Liver (tissue), 9 donors: ENCODE results near the gene ZCCHC8. TPM values are rescaled to one million over a fixed set of nuclear protein-coding genes. Genes with fewer than 3 reads are reported as not detected.
A peak's percentile ranks its signal among the peaks of the same experiment; 100 is the strongest.
"Not testable (repeated sequence)": the region's sequence is repeated elsewhere in the genome, so short reads cannot be mapped to it uniquely, and the experiment has no call there.

Experiments
- DNase-seq: peaks from one replicate; pipeline ENCODE4 v3.0.0-alpha.2; 2017; ENCODE audit warnings: low spot score
- H3K27ac ChIP-seq, 2 donors: one replicate each; pipeline ENCODE4 v1.7.0; 2013; ENCODE audit warnings: inconsistent platforms in 2 of 2, low read length in 2 of 2, control low read depth in 1 of 2, low read depth in 1 of 2, mild to moderate bottlenecking in 1 of 2
- H3K27me3 ChIP-seq, 4 donors: one replicate each; pipeline versions ENCODE4 v1.6.1 to v1.7.0; 2013; ENCODE audit warnings: low read length in 3 of 4, inconsistent platforms in 1 of 4, mild to moderate bottlenecking in 1 of 4, moderate library complexity in 1 of 4; ENCODE audit not compliant: control insufficient read depth in 4 of 4, insufficient read depth in 4 of 4
- H3K36me3 ChIP-seq, 4 donors: one replicate each; pipeline versions ENCODE4 v1.6.1 to v1.7.0; 2013; ENCODE audit warnings: low read length in 3 of 4, mild to moderate bottlenecking in 3 of 4, low read depth in 1 of 4, moderate library complexity in 1 of 4; ENCODE audit not compliant: control insufficient read depth in 4 of 4, insufficient read depth in 3 of 4
- H3K4me1 ChIP-seq, 4 donors: one replicate each; pipeline versions ENCODE4 v1.6.1 to v1.7.0; 2013; ENCODE audit warnings: low read length in 3 of 4, mild to moderate bottlenecking in 3 of 4, moderate library complexity in 1 of 4; ENCODE audit not compliant: control insufficient read depth in 4 of 4, insufficient read depth in 4 of 4
- H3K4me3 ChIP-seq, 3 donors: one replicate each; pipeline versions ENCODE4 v1.6.1 to v1.7.0; 2013; ENCODE audit warnings: low read length in 3 of 3, control low read depth in 1 of 3, low read depth in 1 of 3, mild to moderate bottlenecking in 1 of 3
- H3K9ac ChIP-seq, 2 donors: one replicate each; pipeline ENCODE4 v1.7.0; 2013; ENCODE audit warnings: low read length in 2 of 2, mild to moderate bottlenecking in 2 of 2, moderate library complexity in 2 of 2, control low read depth in 1 of 2, low read depth in 1 of 2
- H3K9me3 ChIP-seq, 4 donors: one replicate each; pipeline versions ENCODE4 v1.6.1 to v1.7.0; 2013; ENCODE audit warnings: low read length in 3 of 4; ENCODE audit not compliant: control insufficient read depth in 4 of 4
- EGR1 ChIP-seq, 2 donors: IDR thresholded peaks; 2 replicates each; pipeline ENCODE4 v1.6.1; 2016 to 2018; ENCODE audit warnings: antibody characterized with exemption in 2 of 2, low read depth in 2 of 2
- FOXA1 ChIP-seq: IDR thresholded peaks from 2 replicates; pipeline ENCODE4 v1.6.1; 2016; ENCODE audit warnings: antibody characterized with exemption
- FOXA2 ChIP-seq: IDR thresholded peaks from 2 replicates; pipeline ENCODE4 v1.6.1; 2016; ENCODE audit warnings: antibody characterized with exemption
- HNF4A ChIP-seq, 2 donors: conservative IDR thresholded peaks; 2 replicates each; pipeline ENCODE4 v1.6.1; 2016; ENCODE audit warnings: antibody characterized with exemption in 2 of 2, mild to moderate bottlenecking in 2 of 2
- HNF4G ChIP-seq: IDR thresholded peaks from 2 replicates; pipeline ENCODE4 v1.6.1; 2016; ENCODE audit warnings: antibody characterized with exemption
- JUND ChIP-seq, 2 donors: IDR thresholded peaks; 2 replicates each; pipeline ENCODE4 v1.6.1; 2016; ENCODE audit warnings: antibody characterized with exemption in 2 of 2
- MAX ChIP-seq: IDR thresholded peaks from 2 replicates; pipeline ENCODE4 v1.6.1; 2016; ENCODE audit warnings: antibody characterized with exemption
- NR2F2 ChIP-seq: IDR thresholded peaks from 2 replicates; pipeline ENCODE4 v1.6.1; 2016; ENCODE audit warnings: antibody characterized with exemption
- RAD21 ChIP-seq, 2 donors: IDR thresholded peaks; 2 replicates each; pipeline ENCODE4 v1.6.1; 2016; ENCODE audit warnings: antibody characterized with exemption in 2 of 2, mild to moderate bottlenecking in 2 of 2
- RXRA ChIP-seq, 2 donors: IDR thresholded peaks; 2 replicates each; pipeline ENCODE4 v1.6.1; 2017 to 2018; ENCODE audit warnings: antibody characterized with exemption in 2 of 2, mild to moderate bottlenecking in 1 of 2
- SP1 ChIP-seq: IDR thresholded peaks from 2 replicates; pipeline ENCODE4 v1.6.1; 2018; ENCODE audit warnings: antibody characterized with exemption, mild to moderate bottlenecking
- TAF1 ChIP-seq: conservative IDR thresholded peaks from 2 replicates; pipeline ENCODE4 v1.6.1; 2016; ENCODE audit warnings: antibody characterized with exemption, mild to moderate bottlenecking
- YY1 ChIP-seq: IDR thresholded peaks from 2 replicates; pipeline ENCODE4 v1.6.1; 2016; ENCODE audit warnings: antibody characterized with exemption, mild to moderate bottlenecking
- ZBTB33 ChIP-seq: IDR thresholded peaks from 2 replicates; pipeline ENCODE4 v1.6.1; 2016; ENCODE audit warnings: antibody characterized with exemption
- WGBS: extraction: QIAGEN DNeasy Blood & Tissue Kit; methylation state at CpG from one replicate; pipeline ENCODE4 v1.1.7; 2013; 5-methylcytosine and 5-hydroxymethylcytosine counted together
- polyA plus RNA-seq, 2 donors: library from polyadenylated mRNA; stranded (reverse) in 1 of 2; unstranded in 1 of 2; fragments of 200-250 nt in 1 of 2; fragments of >200 nt in 1 of 2; fragmentation: Nextera tagmentation in 1 of 2; extraction: Ambion mirVana in 1 of 2; gene quantifications; one replicate each; pipeline versions ENCODE4 v1.2.1 to v1.2.3, GENCODE V29; 2013 to 2015
- total RNA-seq, 2 donors: library from RNA; depleted of rRNA; stranded (reverse); fragments of >200 nt; gene quantifications; one replicate each; pipeline ENCODE4 v1.2.3, GENCODE V29; 2014
- TF ChIP-seq, protein P1 (sequence below): IDR thresholded peaks from 2 replicates; pipeline ENCODE4 v1.6.1; 2016; ENCODE audit warnings: antibody characterized with exemption, mild to moderate bottlenecking
- TF ChIP-seq, protein P2 (sequence below): IDR thresholded peaks from 2 replicates; pipeline ENCODE4 v1.6.1; 2016; ENCODE audit warnings: antibody characterized with exemption
- donor health status: healthy.
- donor health status: healthy.
- donor health status: healthy.
- donor health status: healthy.
- donor health status: healthy.

The ZCCHC8 gene
- total and polyA plus RNA-seq, 4 donors: 5.2 to 20.5 (median 12.9) TPM

DNA sequence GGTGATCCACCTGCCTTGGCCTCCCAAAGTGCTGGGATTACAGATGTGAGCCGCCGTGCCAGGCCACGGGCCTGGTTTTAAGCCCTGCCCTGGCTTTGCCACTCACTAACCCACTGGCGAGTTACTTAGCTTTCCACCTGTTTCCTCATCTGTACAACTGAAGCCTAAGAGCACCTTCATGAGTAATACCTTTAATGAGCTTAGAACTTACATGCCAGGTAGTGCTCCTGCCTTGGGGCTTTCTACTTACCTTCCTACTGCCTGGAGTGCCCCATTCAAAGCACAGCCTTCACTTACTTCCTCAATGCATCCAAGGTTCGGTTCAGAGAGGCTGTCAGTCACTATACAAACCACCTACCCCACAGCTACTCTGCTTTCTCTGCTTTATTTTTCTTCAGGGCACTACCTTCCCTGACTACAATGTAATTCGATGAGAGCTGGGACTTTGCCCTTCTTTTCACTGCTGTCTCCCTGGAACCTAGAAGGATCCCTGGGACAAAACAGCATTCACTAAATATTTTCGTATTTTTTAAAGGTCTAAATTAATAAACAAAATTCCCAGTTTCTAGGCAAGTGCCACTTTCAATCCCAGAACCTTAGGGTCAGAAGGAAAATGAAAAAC is 13.8 kb downstream of the ZCCHC8 start:
- 74% methylated on average over 7 of the region's 7 CpGs for WGBS
- no peak overlapping the region for H3K4me3 ChIP-seq
- DNase-seq: no peak
- H3K9me3 ChIP-seq: no peaks in the 10 kb centered on the region
- H3K27ac ChIP-seq: peak overlapping the region in 1 of 2 donors; percentile 11
- no peak overlapping the region for H3K9ac ChIP-seq
- peaks cover 10 to 31% (median 23%) of the 10 kb centered on the region in 4 donors for H3K36me3 ChIP-seq
- H3K4me1 ChIP-seq: peaks cover 6 to 39% (median 29%) of the 10 kb centered on the region in 4 donors
- TF ChIP-seq ZBTB33: no peak
- TF ChIP-seq MAX: no peak
- TF ChIP-seq HNF4A (conservative IDR thresholded peaks at IDR 0.05): peak; percentile 29 to 44
- no peaks in the 10 kb centered on the region for H3K27me3 ChIP-seq

DNA sequence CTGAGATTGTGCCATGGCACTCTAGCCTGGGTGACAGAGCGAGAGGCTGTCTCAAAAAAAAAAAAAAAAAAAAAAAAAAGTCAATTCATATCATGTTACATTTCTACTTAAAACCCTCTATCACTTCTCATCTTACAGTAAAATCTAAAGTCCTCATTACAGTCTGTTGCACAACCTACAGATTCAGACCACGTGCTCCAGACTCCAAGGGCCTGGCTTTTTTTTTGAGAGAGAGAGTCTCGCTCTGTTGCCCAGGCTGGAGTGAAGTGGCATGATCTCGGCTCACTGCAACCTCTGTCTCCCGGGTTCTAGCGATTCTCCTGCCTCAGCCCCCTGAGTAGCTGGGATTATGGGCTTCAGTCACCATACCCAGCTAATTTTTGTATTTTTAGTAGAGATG is 14.4 kb downstream of the ZCCHC8 start:
- H3K9ac ChIP-seq, DNase-seq, H3K4me3 ChIP-seq, H3K9me3 ChIP-seq, H3K27me3 ChIP-seq: not testable (repeated sequence)
- Histone ChIP-seq H3K4me1 (peaks cover 6 to 39% (median 29%) of the 10 kb centered on the region in 4 donors), H3K36me3 (peaks cover 11 to 32% (median 26%) of the 10 kb centered on the region in 4 donors), H3K27ac (peak overlapping the region in 1 of 2 donors; percentile 11)
- TF ChIP-seq HNF4A (conservative IDR thresholded peaks at IDR 0.05): peak; percentile 38 to 40
- WGBS: 80% methylated on average over 6 of the region's 6 CpGs

DNA sequence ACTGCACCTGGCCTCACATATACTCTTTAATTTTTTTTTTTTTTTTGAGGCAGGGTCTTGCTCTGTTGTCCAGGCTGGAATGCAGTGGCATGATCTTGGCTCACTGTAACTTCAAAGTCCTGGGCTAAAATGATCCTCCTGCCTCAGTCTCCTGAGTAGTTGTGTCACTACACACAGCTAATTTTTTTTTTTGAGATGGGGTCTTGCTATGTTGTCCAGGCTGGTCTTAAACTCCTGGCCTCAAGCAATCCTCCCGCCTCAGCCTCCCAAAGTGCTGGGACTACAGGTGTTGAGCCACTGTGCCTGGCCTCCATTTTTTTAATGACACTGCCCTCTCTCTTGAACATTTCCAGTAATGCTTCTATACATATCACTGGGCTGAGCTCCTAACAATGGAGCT is 16.3 kb downstream of the ZCCHC8 start:
- not testable (repeated sequence) for H3K27me3 ChIP-seq, H3K9me3 ChIP-seq, H3K9ac ChIP-seq, H3K27ac ChIP-seq, H3K4me3 ChIP-seq, DNase-seq
- Histone ChIP-seq H3K4me1 (peaks cover 6 to 29% (median 19%) of the 10 kb centered on the region in 4 donors), H3K36me3 (peaks cover 13 to 42% (median 36%) of the 10 kb centered on the region in 4 donors)
- 97% methylated on average over 1 of the region's 1 CpG for WGBS

DNA sequence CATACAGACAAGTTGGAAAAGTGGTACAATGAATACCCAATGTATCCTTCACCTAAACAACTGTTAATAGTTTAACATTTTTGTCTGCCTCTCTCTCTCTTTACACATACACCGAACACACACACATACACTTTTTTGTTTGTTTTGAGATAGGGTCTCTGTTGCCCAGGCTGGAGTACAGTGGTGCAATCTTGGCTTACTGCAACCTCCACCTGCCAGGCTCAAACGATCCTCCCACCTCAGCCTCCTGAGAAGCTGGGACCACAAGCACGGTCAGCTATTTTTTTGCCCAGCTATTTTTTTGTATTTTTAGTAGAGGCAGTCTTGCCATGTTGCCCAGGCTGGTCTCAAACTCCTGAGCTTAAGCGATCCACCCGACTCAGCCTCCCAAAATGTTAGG is 16.8 kb downstream of the ZCCHC8 start:
- no peaks in the 10 kb centered on the region for H3K27me3 ChIP-seq
- TF ChIP-seq, protein P1, sequence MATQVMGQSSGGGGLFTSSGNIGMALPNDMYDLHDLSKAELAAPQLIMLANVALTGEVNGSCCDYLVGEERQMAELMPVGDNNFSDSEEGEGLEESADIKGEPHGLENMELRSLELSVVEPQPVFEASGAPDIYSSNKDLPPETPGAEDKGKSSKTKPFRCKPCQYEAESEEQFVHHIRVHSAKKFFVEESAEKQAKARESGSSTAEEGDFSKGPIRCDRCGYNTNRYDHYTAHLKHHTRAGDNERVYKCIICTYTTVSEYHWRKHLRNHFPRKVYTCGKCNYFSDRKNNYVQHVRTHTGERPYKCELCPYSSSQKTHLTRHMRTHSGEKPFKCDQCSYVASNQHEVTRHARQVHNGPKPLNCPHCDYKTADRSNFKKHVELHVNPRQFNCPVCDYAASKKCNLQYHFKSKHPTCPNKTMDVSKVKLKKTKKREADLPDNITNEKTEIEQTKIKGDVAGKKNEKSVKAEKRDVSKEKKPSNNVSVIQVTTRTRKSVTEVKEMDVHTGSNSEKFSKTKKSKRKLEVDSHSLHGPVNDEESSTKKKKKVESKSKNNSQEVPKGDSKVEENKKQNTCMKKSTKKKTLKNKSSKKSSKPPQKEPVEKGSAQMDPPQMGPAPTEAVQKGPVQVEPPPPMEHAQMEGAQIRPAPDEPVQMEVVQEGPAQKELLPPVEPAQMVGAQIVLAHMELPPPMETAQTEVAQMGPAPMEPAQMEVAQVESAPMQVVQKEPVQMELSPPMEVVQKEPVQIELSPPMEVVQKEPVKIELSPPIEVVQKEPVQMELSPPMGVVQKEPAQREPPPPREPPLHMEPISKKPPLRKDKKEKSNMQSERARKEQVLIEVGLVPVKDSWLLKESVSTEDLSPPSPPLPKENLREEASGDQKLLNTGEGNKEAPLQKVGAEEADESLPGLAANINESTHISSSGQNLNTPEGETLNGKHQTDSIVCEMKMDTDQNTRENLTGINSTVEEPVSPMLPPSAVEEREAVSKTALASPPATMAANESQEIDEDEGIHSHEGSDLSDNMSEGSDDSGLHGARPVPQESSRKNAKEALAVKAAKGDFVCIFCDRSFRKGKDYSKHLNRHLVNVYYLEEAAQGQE: no peak
- no peak for TF ChIP-seq MAX
- TF ChIP-seq EGR1 (IDR thresholded peaks at IDR 0.05; ENCODE audit: low read depth in 2 of 2): no peak
- no peak for TF ChIP-seq TAF1
- TF ChIP-seq NR2F2: no peak
- TF ChIP-seq SP1: no peak
- no peak for TF ChIP-seq HNF4A (conservative IDR thresholded peaks at IDR 0.05)
- no peak for TF ChIP-seq HNF4G
- no peak for TF ChIP-seq YY1
- no peak for TF ChIP-seq FOXA1
- TF ChIP-seq JUND (IDR thresholded peaks at IDR 0.05): no peak
- TF ChIP-seq, protein P2, sequence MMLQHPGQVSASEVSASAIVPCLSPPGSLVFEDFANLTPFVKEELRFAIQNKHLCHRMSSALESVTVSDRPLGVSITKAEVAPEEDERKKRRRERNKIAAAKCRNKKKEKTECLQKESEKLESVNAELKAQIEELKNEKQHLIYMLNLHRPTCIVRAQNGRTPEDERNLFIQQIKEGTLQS: no peak
- no peak for TF ChIP-seq RAD21 (IDR thresholded peaks at IDR 0.05)
- TF ChIP-seq FOXA2: no peak
- TF ChIP-seq RXRA (IDR thresholded peaks at IDR 0.05): no peak
- DNase-seq: no peak
- peaks cover 14 to 45% (median 37%) of the 10 kb centered on the region in 4 donors for H3K36me3 ChIP-seq
- H3K4me3 ChIP-seq: no peak overlapping the region
- no peak overlapping the region for H3K27ac ChIP-seq
- H3K9ac ChIP-seq: no peak overlapping the region
- 90% methylated on average over 5 of the region's 5 CpGs for WGBS
- no peaks in the 10 kb centered on the region for H3K9me3 ChIP-seq
- peaks cover 6 to 25% (median 16%) of the 10 kb centered on the region in 4 donors for H3K4me1 ChIP-seq
